Liver (tissue), 9 donors: ENCODE data around the gene MAP2K6. TPM values are rescaled to one million over a fixed set of nuclear protein-coding genes. Genes with fewer than 3 reads are reported as not detected.

Source experiments
- DNase-seq: peaks from one replicate; pipeline ENCODE4 v3.0.0-alpha.2; 2017; ENCODE audit warnings: low spot score
- H3K27ac ChIP-seq, 2 donors: one replicate each; pipeline ENCODE4 v1.7.0; 2013; ENCODE audit warnings: inconsistent platforms in 2 of 2, low read length in 2 of 2, control low read depth in 1 of 2, low read depth in 1 of 2, mild to moderate bottlenecking in 1 of 2
- H3K27me3 ChIP-seq, 4 donors: one replicate each; pipeline versions ENCODE4 v1.6.1 to v1.7.0; 2013; ENCODE audit warnings: low read length in 3 of 4, inconsistent platforms in 1 of 4, mild to moderate bottlenecking in 1 of 4, moderate library complexity in 1 of 4; ENCODE audit not compliant: control insufficient read depth in 4 of 4, insufficient read depth in 4 of 4
- H3K36me3 ChIP-seq, 4 donors: one replicate each; pipeline versions ENCODE4 v1.6.1 to v1.7.0; 2013; ENCODE audit warnings: low read length in 3 of 4, mild to moderate bottlenecking in 3 of 4, low read depth in 1 of 4, moderate library complexity in 1 of 4; ENCODE audit not compliant: control insufficient read depth in 4 of 4, insufficient read depth in 3 of 4
- H3K4me1 ChIP-seq, 4 donors: one replicate each; pipeline versions ENCODE4 v1.6.1 to v1.7.0; 2013; ENCODE audit warnings: low read length in 3 of 4, mild to moderate bottlenecking in 3 of 4, moderate library complexity in 1 of 4; ENCODE audit not compliant: control insufficient read depth in 4 of 4, insufficient read depth in 4 of 4
- H3K4me3 ChIP-seq, 3 donors: one replicate each; pipeline versions ENCODE4 v1.6.1 to v1.7.0; 2013; ENCODE audit warnings: low read length in 3 of 3, control low read depth in 1 of 3, low read depth in 1 of 3, mild to moderate bottlenecking in 1 of 3
- H3K9ac ChIP-seq, 2 donors: one replicate each; pipeline ENCODE4 v1.7.0; 2013; ENCODE audit warnings: low read length in 2 of 2, mild to moderate bottlenecking in 2 of 2, moderate library complexity in 2 of 2, control low read depth in 1 of 2, low read depth in 1 of 2
- H3K9me3 ChIP-seq, 4 donors: one replicate each; pipeline versions ENCODE4 v1.6.1 to v1.7.0; 2013; ENCODE audit warnings: low read length in 3 of 4; ENCODE audit not compliant: control insufficient read depth in 4 of 4
- ATF3 ChIP-seq: IDR thresholded peaks from 2 replicates; pipeline ENCODE4 v1.6.1; 2016; ENCODE audit warnings: antibody characterized with exemption
- EGR1 ChIP-seq, 2 donors: IDR thresholded peaks; 2 replicates each; pipeline ENCODE4 v1.6.1; 2016 to 2018; ENCODE audit warnings: antibody characterized with exemption in 2 of 2, low read depth in 2 of 2
- FOXA1 ChIP-seq: IDR thresholded peaks from 2 replicates; pipeline ENCODE4 v1.6.1; 2016; ENCODE audit warnings: antibody characterized with exemption
- FOXA2 ChIP-seq: IDR thresholded peaks from 2 replicates; pipeline ENCODE4 v1.6.1; 2016; ENCODE audit warnings: antibody characterized with exemption
- GABPA ChIP-seq, 2 donors: IDR thresholded peaks in 1 of 2; conservative IDR thresholded peaks in 1 of 2; 2 replicates each; pipeline ENCODE4 v1.6.1; 2016; ENCODE audit warnings: antibody characterized with exemption in 2 of 2, mild to moderate bottlenecking in 1 of 2, moderate library complexity in 1 of 2
- HNF4A ChIP-seq, 2 donors: conservative IDR thresholded peaks; 2 replicates each; pipeline ENCODE4 v1.6.1; 2016; ENCODE audit warnings: antibody characterized with exemption in 2 of 2, mild to moderate bottlenecking in 2 of 2
- HNF4G ChIP-seq: IDR thresholded peaks from 2 replicates; pipeline ENCODE4 v1.6.1; 2016; ENCODE audit warnings: antibody characterized with exemption
- JUND ChIP-seq, 2 donors: IDR thresholded peaks; 2 replicates each; pipeline ENCODE4 v1.6.1; 2016; ENCODE audit warnings: antibody characterized with exemption in 2 of 2
- MAX ChIP-seq: IDR thresholded peaks from 2 replicates; pipeline ENCODE4 v1.6.1; 2016; ENCODE audit warnings: antibody characterized with exemption
- NR2F2 ChIP-seq: IDR thresholded peaks from 2 replicates; pipeline ENCODE4 v1.6.1; 2016; ENCODE audit warnings: antibody characterized with exemption
- RAD21 ChIP-seq, 2 donors: IDR thresholded peaks; 2 replicates each; pipeline ENCODE4 v1.6.1; 2016; ENCODE audit warnings: antibody characterized with exemption in 2 of 2, mild to moderate bottlenecking in 2 of 2
- RXRA ChIP-seq, 2 donors: IDR thresholded peaks; 2 replicates each; pipeline ENCODE4 v1.6.1; 2017 to 2018; ENCODE audit warnings: antibody characterized with exemption in 2 of 2, mild to moderate bottlenecking in 1 of 2
- SP1 ChIP-seq: IDR thresholded peaks from 2 replicates; pipeline ENCODE4 v1.6.1; 2018; ENCODE audit warnings: antibody characterized with exemption, mild to moderate bottlenecking
- TAF1 ChIP-seq: conservative IDR thresholded peaks from 2 replicates; pipeline ENCODE4 v1.6.1; 2016; ENCODE audit warnings: antibody characterized with exemption, mild to moderate bottlenecking
- YY1 ChIP-seq: IDR thresholded peaks from 2 replicates; pipeline ENCODE4 v1.6.1; 2016; ENCODE audit warnings: antibody characterized with exemption, mild to moderate bottlenecking
- ZBTB33 ChIP-seq: IDR thresholded peaks from 2 replicates; pipeline ENCODE4 v1.6.1; 2016; ENCODE audit warnings: antibody characterized with exemption
- WGBS: extraction: QIAGEN DNeasy Blood & Tissue Kit; methylation state at CpG from one replicate; pipeline ENCODE4 v1.1.7; 2013; 5-methylcytosine and 5-hydroxymethylcytosine counted together
- polyA plus RNA-seq, 2 donors: library from polyadenylated mRNA; stranded (reverse) in 1 of 2; unstranded in 1 of 2; fragments of 200-250 nt in 1 of 2; fragments of >200 nt in 1 of 2; fragmentation: Nextera tagmentation in 1 of 2; extraction: Ambion mirVana in 1 of 2; gene quantifications; one replicate each; pipeline versions ENCODE4 v1.2.1 to v1.2.3, GENCODE V29; 2013 to 2015
- total RNA-seq, 2 donors: library from RNA; depleted of rRNA; stranded (reverse); fragments of >200 nt; gene quantifications; one replicate each; pipeline ENCODE4 v1.2.3, GENCODE V29; 2014
- TF ChIP-seq, protein P1 (sequence below): IDR thresholded peaks from 2 replicates; pipeline ENCODE4 v1.6.1; 2016; ENCODE audit warnings: antibody characterized with exemption, mild to moderate bottlenecking
- TF ChIP-seq, protein P2 (sequence below): fragments of 150-350 bp; IDR thresholded peaks from 2 replicates; pipeline ENCODE4 v1.5.1; 2017; ENCODE audit warnings: improper control_type of control experiment, low read depth, low read length; ENCODE audit not compliant: missing input control
- donor health status: healthy.
- donor health status: healthy.
- donor health status: healthy.
- donor health status: healthy.
- donor health status: healthy.

MAP2K6 gene
- total and polyA plus RNA-seq, 4 donors: 0.31 to 5.4 (median 2.6) TPM

DNA sequence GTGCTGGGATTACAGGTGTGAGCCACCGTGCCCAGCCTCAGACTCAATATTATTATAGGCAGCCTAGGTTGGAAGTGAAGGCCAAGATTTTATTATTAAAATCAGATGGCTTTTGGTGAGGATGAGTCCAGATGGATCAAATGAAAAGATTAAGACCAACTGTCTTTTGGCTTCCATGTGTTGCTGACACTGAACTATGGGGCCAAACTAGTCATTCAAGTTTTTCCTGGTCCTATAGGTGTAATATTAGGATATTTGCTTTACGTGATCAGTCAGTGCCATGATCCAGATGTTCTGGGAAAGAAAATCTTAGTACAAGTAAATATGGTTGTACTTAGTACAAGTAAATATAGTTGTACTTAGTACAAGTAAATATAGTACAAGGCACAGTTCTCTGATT is 140.6 kb downstream of the MAP2K6 start:
- WGBS: 89% methylated on average over 2 of the region's 2 CpGs
- Histone ChIP-seq H3K36me3 (peaks cover 0 to 3% (median 1%) of the 10 kb centered on the region in 4 donors), H3K4me3 (no peak overlapping the region), H3K9ac (no peak overlapping the region), H3K4me1 (no peaks in the 10 kb centered on the region), H3K27ac (no peak overlapping the region), H3K9me3 (peaks cover 0 to 7% (median 0%) of the 10 kb centered on the region in 4 donors), H3K27me3 (no peaks in the 10 kb centered on the region)
- DNase-seq: no peak
- TF ChIP-seq RXRA (IDR thresholded peaks at IDR 0.05) (no peak), TAF1 (no peak), GABPA (IDR thresholded peaks at IDR 0.05 in 1 of 2, conservative IDR thresholded peaks at IDR 0.05 in 1 of 2) (no peak), FOXA2 (no peak), ZBTB33 (no peak), HNF4A (conservative IDR thresholded peaks at IDR 0.05) (no peak), HNF4G (no peak), SP1 (no peak)

DNA sequence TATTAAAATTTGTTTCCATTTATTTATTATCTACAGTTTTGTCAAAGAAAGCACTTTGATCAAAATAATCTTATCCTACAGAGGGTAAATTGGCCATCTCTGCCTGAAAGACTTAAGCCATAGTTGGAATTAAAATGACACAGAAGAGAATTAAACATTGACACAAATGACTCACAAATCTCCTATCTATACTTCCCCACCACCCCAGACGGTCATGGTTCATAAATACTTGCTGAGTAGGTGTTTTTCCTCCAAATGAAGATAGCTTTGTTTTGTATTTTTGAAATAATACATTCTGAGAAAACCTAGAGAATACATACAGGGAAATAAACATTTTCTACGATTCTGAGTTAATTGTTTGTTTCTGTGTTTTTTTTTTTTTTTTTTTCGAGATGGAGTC is 142.8 kb downstream of the MAP2K6 start:
- Histone ChIP-seq H3K9ac (no peak overlapping the region), H3K36me3 (peaks cover 0 to 3% (median 1%) of the 10 kb centered on the region in 4 donors), H3K9me3 (peaks cover 0 to 7% (median 0%) of the 10 kb centered on the region in 4 donors), H3K27me3 (no peaks in the 10 kb centered on the region), H3K27ac (no peak overlapping the region), H3K4me1 (no peaks in the 10 kb centered on the region), H3K4me3 (no peak overlapping the region)
- no peak for TF ChIP-seq HNF4G
- no peak for TF ChIP-seq EGR1 (IDR thresholded peaks at IDR 0.05; ENCODE audit: low read depth in 2 of 2)
- TF ChIP-seq HNF4A (conservative IDR thresholded peaks at IDR 0.05): no peak
- TF ChIP-seq, protein P1, sequence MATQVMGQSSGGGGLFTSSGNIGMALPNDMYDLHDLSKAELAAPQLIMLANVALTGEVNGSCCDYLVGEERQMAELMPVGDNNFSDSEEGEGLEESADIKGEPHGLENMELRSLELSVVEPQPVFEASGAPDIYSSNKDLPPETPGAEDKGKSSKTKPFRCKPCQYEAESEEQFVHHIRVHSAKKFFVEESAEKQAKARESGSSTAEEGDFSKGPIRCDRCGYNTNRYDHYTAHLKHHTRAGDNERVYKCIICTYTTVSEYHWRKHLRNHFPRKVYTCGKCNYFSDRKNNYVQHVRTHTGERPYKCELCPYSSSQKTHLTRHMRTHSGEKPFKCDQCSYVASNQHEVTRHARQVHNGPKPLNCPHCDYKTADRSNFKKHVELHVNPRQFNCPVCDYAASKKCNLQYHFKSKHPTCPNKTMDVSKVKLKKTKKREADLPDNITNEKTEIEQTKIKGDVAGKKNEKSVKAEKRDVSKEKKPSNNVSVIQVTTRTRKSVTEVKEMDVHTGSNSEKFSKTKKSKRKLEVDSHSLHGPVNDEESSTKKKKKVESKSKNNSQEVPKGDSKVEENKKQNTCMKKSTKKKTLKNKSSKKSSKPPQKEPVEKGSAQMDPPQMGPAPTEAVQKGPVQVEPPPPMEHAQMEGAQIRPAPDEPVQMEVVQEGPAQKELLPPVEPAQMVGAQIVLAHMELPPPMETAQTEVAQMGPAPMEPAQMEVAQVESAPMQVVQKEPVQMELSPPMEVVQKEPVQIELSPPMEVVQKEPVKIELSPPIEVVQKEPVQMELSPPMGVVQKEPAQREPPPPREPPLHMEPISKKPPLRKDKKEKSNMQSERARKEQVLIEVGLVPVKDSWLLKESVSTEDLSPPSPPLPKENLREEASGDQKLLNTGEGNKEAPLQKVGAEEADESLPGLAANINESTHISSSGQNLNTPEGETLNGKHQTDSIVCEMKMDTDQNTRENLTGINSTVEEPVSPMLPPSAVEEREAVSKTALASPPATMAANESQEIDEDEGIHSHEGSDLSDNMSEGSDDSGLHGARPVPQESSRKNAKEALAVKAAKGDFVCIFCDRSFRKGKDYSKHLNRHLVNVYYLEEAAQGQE: no peak
- no peak for TF ChIP-seq MAX
- no peak for TF ChIP-seq FOXA1
- TF ChIP-seq RXRA (IDR thresholded peaks at IDR 0.05): no peak
- TF ChIP-seq, protein P2, sequence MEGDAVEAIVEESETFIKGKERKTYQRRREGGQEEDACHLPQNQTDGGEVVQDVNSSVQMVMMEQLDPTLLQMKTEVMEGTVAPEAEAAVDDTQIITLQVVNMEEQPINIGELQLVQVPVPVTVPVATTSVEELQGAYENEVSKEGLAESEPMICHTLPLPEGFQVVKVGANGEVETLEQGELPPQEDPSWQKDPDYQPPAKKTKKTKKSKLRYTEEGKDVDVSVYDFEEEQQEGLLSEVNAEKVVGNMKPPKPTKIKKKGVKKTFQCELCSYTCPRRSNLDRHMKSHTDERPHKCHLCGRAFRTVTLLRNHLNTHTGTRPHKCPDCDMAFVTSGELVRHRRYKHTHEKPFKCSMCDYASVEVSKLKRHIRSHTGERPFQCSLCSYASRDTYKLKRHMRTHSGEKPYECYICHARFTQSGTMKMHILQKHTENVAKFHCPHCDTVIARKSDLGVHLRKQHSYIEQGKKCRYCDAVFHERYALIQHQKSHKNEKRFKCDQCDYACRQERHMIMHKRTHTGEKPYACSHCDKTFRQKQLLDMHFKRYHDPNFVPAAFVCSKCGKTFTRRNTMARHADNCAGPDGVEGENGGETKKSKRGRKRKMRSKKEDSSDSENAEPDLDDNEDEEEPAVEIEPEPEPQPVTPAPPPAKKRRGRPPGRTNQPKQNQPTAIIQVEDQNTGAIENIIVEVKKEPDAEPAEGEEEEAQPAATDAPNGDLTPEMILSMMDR: no peak
- no peak for TF ChIP-seq RAD21 (IDR thresholded peaks at IDR 0.05)
- no peak for TF ChIP-seq GABPA (IDR thresholded peaks at IDR 0.05 in 1 of 2, conservative IDR thresholded peaks at IDR 0.05 in 1 of 2)
- no peak for TF ChIP-seq TAF1
- no peak for TF ChIP-seq FOXA2
- TF ChIP-seq JUND (IDR thresholded peaks at IDR 0.05): no peak
- no peak for TF ChIP-seq SP1
- TF ChIP-seq ATF3: no peak
- no peak for TF ChIP-seq NR2F2
- no peak for TF ChIP-seq ZBTB33
- no peak for TF ChIP-seq YY1
- WGBS: 77% methylated on average over 3 of the region's 3 CpGs
- no peak for DNase-seq
